A673 (cell line): ENCODE measurements around the gene IGFN1.

ENCODE experiments used
- EZH2 ChIP-seq: fragments of 200-600 bp; sonication (generic); IDR thresholded peaks from 2 replicates; pipeline ENCODE4 v1.6.1; 2017; ENCODE audit warnings: borderline replicate concordance, low read depth, mild to moderate bottlenecking, mixed read lengths, antibody characterized with exemption, low read length; ENCODE audit not compliant: poor library complexity, severe bottlenecking
- TF ChIP-seq, protein P1 (sequence below): fragments of 300-800, 200-600 bp; sonication (generic); conservative IDR thresholded peaks from 2 replicates; pipeline ENCODE4 v1.5.1; 2017; ENCODE audit warnings: low read depth, mild to moderate bottlenecking, antibody characterized with exemption, low read length, moderate library complexity, mixed read lengths

DNA sequence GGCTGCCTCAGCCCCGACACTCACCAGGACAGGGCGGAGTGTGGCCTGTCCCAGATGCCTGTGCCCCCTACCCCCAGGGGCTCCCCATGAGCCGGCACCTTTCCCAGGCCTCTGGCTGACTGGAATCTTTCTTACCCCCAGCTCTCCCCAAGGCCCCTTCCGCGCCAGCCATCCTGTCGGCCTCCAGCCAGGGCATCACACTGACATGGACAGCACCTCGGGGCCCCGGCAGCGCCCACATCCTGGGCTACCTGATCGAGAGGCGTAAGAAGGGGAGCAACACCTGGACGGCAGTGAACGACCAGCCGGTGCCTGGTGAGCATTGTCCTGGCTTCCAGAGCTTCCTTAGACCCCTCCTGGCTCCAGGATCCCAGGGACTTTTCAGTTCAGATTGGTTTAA lies 26.5 kb downstream of the IGFN1 start:
- TF ChIP-seq, protein P1, sequence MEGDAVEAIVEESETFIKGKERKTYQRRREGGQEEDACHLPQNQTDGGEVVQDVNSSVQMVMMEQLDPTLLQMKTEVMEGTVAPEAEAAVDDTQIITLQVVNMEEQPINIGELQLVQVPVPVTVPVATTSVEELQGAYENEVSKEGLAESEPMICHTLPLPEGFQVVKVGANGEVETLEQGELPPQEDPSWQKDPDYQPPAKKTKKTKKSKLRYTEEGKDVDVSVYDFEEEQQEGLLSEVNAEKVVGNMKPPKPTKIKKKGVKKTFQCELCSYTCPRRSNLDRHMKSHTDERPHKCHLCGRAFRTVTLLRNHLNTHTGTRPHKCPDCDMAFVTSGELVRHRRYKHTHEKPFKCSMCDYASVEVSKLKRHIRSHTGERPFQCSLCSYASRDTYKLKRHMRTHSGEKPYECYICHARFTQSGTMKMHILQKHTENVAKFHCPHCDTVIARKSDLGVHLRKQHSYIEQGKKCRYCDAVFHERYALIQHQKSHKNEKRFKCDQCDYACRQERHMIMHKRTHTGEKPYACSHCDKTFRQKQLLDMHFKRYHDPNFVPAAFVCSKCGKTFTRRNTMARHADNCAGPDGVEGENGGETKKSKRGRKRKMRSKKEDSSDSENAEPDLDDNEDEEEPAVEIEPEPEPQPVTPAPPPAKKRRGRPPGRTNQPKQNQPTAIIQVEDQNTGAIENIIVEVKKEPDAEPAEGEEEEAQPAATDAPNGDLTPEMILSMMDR = no peak
- TF ChIP-seq EZH2 = no peak
